Activated CD8-positive, alpha-beta memory T cell treated with anti-CD3 and anti-CD28 coated beads, Interleukin-2, amount 50 U/mL, for 48 hours (primary cell): ENCODE measurements around the gene CCDC69.

Experiments used
- DNase-seq: peaks from one replicate; pipeline ENCODE4 v3.0.0-alpha.2; 2020

Gene CCDC69

GRCh38 chr5:151138114-151138513 lies 85.8 kb downstream of the CCDC69 start:
- DNase-seq = no peak

DNA sequence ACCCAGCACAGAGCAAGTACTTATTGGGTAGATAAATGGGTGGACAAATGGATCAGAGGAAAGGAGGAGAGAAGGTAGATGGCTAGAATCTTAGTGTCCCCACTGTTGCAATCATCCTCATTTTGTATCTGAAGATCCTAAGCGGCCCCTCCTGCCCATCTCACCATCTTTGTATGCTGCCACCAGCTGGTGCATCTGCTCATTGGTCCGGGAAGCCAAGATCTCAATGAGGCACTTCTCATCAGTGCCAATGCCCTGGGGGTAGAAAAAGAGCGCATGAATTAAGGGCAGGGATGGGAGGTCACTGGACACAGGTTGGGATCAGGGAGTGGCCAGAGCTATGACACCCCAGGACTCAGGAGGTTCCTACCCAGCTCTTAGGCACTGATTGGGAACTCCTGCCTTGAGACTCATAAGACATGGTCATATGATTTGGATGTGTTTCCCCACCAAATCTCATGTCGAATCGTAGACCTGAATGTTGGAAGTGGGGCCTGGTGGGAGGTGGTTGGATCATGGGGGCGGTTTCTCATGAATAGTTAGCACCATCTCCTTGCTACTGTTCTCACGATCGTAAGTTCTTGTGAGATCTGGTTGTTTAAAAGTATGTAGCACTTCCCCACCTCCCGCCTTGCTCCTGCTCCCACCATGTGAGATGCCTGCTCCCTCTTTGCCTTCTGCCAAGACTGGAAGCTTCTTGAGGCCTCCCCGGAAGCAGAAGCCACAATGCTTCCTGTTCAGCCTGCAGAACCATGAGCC lies 86.6 kb downstream of the CCDC69 start:
- no peak for DNase-seq

- no peak for DNase-seq
Observed at GRCh38 chr5:151134228-151134627, 89.7 kb downstream of the CCDC69 start.

- DNase-seq = no peak
Observed at GRCh38 chr5:151132963-151133362, 90.9 kb downstream of the CCDC69 start.
